GM12872 (cell line): ENCODE results near the gene ZSCAN22.

Experiments used
- TF ChIP-seq, protein P1 (sequence below): IDR thresholded peaks from 3 replicates; pipeline ENCODE4 v1.5.1; 2011; ENCODE audit warnings: low read depth, mild to moderate bottlenecking, low read length, moderate library complexity; ENCODE audit not compliant: insufficient read depth

The ZSCAN22 gene

DNA sequence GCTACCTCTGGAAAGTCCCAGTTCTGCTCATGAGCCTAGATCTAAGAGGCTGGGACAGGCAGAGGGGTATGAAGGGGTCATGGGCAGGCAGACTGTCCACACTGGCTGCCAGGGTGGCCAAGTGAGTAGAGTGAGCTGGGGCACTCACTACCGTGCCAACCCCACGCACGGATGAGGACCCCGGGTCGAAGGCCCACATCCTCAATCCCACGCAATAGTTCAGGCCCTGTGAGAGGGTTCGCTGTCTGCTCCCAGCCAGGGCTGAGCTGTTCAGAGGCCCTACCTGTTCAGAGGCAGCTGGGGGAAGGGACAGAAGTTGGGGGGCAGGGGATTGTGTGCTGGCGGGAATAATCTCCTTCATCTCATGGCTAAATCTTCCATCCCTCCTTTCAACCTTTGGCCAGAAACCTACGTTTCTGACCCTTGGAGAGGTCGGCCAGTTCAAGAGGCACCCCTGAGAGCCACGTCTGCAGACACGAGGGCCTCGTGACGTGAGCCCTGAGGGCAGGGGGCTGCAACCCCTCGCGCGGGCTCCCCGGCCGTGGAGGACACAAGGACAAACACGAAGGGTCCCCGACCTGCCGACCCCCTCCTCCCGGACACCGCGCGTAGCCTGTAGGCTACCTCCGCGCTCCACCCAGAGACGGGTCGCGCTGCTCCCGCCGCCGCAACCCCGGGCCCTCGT lies 59.2 kb downstream of the ZSCAN22 start:
- TF ChIP-seq, protein P1, sequence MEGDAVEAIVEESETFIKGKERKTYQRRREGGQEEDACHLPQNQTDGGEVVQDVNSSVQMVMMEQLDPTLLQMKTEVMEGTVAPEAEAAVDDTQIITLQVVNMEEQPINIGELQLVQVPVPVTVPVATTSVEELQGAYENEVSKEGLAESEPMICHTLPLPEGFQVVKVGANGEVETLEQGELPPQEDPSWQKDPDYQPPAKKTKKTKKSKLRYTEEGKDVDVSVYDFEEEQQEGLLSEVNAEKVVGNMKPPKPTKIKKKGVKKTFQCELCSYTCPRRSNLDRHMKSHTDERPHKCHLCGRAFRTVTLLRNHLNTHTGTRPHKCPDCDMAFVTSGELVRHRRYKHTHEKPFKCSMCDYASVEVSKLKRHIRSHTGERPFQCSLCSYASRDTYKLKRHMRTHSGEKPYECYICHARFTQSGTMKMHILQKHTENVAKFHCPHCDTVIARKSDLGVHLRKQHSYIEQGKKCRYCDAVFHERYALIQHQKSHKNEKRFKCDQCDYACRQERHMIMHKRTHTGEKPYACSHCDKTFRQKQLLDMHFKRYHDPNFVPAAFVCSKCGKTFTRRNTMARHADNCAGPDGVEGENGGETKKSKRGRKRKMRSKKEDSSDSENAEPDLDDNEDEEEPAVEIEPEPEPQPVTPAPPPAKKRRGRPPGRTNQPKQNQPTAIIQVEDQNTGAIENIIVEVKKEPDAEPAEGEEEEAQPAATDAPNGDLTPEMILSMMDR = no peak

DNA sequence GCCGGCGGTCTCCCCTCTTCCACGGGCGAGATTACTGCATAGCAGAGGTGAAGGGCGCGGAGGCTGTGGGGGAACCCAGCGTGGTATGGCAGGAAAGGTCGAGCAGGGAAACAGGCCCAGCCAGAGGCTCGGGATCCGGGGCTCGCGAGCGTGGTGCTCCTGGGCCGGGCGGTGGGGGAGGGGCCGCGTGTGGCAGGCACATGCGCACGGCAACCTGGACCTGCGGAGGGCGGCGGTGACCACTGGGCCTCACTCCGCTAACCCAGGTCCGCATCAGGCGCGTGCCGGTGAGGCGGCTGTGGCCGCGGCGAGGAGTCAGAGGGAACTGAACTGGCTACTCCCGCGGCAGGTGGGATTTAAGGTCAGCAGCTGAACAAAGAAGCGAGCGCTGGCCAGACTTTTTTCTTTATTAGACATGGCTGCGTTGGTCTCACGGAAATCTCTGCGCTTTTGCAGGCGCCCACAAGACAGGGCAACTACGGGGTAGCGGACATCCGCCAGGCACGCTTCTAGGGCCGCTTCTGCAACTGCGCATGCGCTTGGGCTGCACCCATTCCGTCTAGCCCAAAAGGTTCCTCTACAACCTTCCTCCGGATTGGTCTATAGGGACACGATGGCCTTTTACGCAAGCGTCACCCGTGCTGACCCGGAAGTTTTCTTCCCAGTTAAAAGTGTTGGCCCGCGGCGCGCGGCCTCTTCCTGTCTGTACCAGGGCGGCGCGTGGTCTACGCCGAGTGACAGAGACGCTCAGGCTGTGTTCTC lies 60.0 kb downstream of the ZSCAN22 start, which contains the start of gene RPS5:
TSS of gene RPS5 (plus strand) at position 694 of the 762 bp plus-strand sequence. CDS start 869 bp downstream, outside the sequence.
- TF ChIP-seq, protein P1 = no peak

DNA sequence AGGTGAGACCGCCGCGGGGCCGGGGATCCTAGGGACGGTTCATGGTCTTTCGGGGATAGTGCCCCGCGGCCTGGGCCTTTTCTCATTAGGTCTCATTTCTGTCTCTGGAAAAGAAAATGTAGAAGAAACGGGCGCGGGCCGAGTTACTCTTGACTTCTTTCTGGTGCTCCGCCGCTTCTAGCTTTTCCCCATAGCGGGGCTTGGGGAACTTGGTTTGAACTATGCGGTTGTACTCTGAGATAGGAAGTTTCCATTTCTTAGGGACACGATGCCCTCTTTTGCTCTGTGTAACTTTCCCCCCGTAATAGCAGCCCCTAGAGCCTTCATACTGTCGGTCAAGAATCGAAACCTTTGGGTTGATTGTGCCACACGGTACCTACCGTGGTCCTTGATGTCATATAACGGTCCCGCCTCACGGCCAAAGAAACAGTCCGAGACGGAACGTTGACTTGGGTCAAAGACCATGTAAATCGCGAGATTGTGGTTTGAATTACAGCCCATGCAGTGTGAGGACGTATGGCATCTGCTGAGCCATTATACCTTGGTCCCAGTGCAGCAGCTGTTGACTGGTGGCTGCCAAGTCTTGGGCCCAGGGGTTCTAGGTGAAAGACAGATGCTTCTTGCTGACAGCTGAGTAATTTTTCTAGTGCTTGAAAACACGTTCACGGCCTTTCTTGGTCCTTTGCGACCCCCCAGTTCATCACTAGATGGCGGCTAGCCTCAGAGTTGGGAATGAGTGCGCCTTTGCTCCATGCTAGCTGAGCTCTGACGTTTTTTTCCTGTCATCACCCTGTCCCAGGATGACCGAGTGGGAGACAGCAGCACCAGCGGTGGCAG lies 60.8 kb downstream of the ZSCAN22 start:
- TF ChIP-seq, protein P1 = no peak

DNA sequence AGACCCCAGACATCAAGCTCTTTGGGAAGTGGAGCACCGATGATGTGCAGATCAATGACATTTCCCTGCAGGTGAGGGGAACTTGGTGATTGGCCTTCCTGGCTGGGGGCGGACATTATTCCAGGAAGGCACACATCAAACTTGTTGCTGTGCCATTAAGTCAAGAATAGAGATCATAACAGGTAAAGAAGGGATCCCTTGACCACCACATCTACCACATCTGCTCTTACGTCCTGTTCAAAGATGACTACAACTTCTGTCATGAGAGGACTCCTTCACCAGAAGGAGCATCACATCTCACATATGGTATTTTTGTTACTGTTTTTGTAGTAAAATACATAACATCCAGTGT lies 61.4 kb downstream of the ZSCAN22 start:
- TF ChIP-seq, protein P1 = no peak
